GM23248 (cell line): ENCODE measurements around the gene KDM7A.

Experiments used
- EZH2 ChIP-seq: fragments of 200-600 bp; sonication (generic); IDR thresholded peaks from 2 replicates; pipeline ENCODE4 v1.6.1; 2018; ENCODE audit warnings: antibody characterized with exemption, mild to moderate bottlenecking; ENCODE audit not compliant: insufficient read depth, poor library complexity, severe bottlenecking
- EZH2phosphoT487 ChIP-seq: fragments of 200-600 bp; sonication (generic); IDR thresholded peaks from 2 replicates; pipeline ENCODE4 v1.6.1; 2018; ENCODE audit warnings: antibody characterized with exemption, moderate library complexity, mild to moderate bottlenecking, low read depth; ENCODE audit not compliant: insufficient read depth

DNA sequence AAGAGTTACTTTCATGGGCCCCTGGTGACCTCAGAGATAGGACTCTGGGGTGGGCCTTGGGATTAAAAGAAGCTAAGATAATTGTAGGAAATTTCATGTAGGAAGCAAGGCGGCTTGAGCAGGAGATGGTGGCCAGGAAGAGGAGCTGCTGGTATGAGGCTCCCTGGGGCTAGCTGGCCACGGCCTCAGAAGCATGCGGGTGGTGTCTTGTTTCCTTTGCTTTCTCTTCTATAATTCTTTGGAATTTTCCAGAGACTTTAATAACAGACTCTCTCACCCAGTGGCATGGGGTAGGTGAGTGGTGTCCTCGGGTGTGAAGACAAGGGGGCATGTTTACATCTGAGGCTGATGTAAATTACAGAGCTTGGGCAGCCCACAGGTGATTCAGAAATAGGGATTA is 41.9 kb upstream of the KDM7A start:
- no peak for TF ChIP-seq EZH2
- TF ChIP-seq EZH2phosphoT487 = no peak
